Thymus (tissue), 11 donors: ENCODE measurements around the gene SPG11. TPM values are rescaled to one million over a fixed set of nuclear protein-coding genes. Genes with fewer than 3 reads are reported as not detected.
"Not testable (repeated sequence)": the region's sequence is repeated elsewhere in the genome, so short reads cannot be mapped to it uniquely, and the experiment has no call there.

Experiments
- DNase-seq, 9 donors: peaks; one replicate each; pipeline ENCODE4 v3.0.0-alpha.2; 2013; ENCODE audit warnings: low spot score in 9 of 9, low read depth in 6 of 9, missing footprints in 1 of 9
- H3K27ac ChIP-seq, 2 donors: one replicate each; pipeline ENCODE4 v1.5.1; 2013; ENCODE audit warnings: control low read depth in 1 of 2, low read depth in 1 of 2, low read length in 1 of 2, mild to moderate bottlenecking in 1 of 2, moderate library complexity in 1 of 2
- H3K27me3 ChIP-seq, 2 donors: one replicate each; pipeline ENCODE4 v1.5.1; 2013; ENCODE audit warnings: low read length in 1 of 2; ENCODE audit not compliant: control insufficient read depth in 2 of 2, insufficient read depth in 1 of 2
- H3K36me3 ChIP-seq, 2 donors: one replicate each; pipeline ENCODE4 v1.5.1; 2013; ENCODE audit warnings: low read length in 1 of 2, mild to moderate bottlenecking in 1 of 2, moderate library complexity in 1 of 2; ENCODE audit not compliant: control insufficient read depth in 2 of 2, insufficient read depth in 2 of 2
- H3K4me1 ChIP-seq, 2 donors: one replicate each; pipeline ENCODE4 v1.5.1; 2013; ENCODE audit warnings: low read length in 2 of 2; ENCODE audit not compliant: control insufficient read depth in 2 of 2, insufficient read depth in 2 of 2
- H3K4me3 ChIP-seq, 2 donors: one replicate each; pipeline ENCODE4 v1.5.1; 2013; ENCODE audit warnings: low read length in 2 of 2, control low read depth in 1 of 2, mild to moderate bottlenecking in 1 of 2
- H3K9me3 ChIP-seq, 2 donors: one replicate each; pipeline ENCODE4 v1.5.1; 2013; ENCODE audit warnings: low read length in 1 of 2, mild to moderate bottlenecking in 1 of 2; ENCODE audit not compliant: control insufficient read depth in 2 of 2, insufficient read depth in 1 of 2
- WGBS: extraction: QIAGEN DNeasy Blood & Tissue Kit; methylation state at CpG from one replicate; pipeline ENCODE4 v1.1.7; 2013; 5-methylcytosine and 5-hydroxymethylcytosine counted together
- polyA plus RNA-seq: library from polyadenylated mRNA; stranded (reverse); fragments of 200-250 nt; gene quantifications from one replicate; pipeline ENCODE4 v1.2.3, GENCODE V29; 2013
- total RNA-seq: library from RNA; stranded (reverse); fragments of 120-200 nt; gene quantifications from one replicate; pipeline ENCODE4 v1.2.4, GENCODE V29; 2013
- donor health status: healthy.

SPG11 gene
- total and polyA plus RNA-seq, 2 donors, result 48.0 to 67.3 TPM

- WGBS, result 98% methylated on average over 3 of the region's 3 CpGs
- no peak overlapping the region for H3K4me3 ChIP-seq
- DNase-seq, result no peak
- H3K27ac ChIP-seq, result no peak overlapping the region
- peaks cover 0 to 2% of the 10 kb centered on the region in 2 donors for H3K36me3 ChIP-seq
- no peaks in the 10 kb centered on the region for H3K9me3 ChIP-seq
- no peaks in the 10 kb centered on the region for H3K27me3 ChIP-seq
- H3K4me1 ChIP-seq, result peaks cover 4 to 9% of the 10 kb centered on the region in 2 donors
Measured at GRCh38 chr15:44532689-44533088, 130.8 kb downstream of the SPG11 start.

- not testable (repeated sequence) for DNase-seq, H3K4me1 ChIP-seq, H3K4me3 ChIP-seq, H3K36me3 ChIP-seq, H3K27me3 ChIP-seq, H3K27ac ChIP-seq, H3K9me3 ChIP-seq
- WGBS, result 96% methylated on average over 5 of the region's 5 CpGs
Measured at GRCh38 chr15:44532275-44532674, 131.2 kb downstream of the SPG11 start.

DNA sequence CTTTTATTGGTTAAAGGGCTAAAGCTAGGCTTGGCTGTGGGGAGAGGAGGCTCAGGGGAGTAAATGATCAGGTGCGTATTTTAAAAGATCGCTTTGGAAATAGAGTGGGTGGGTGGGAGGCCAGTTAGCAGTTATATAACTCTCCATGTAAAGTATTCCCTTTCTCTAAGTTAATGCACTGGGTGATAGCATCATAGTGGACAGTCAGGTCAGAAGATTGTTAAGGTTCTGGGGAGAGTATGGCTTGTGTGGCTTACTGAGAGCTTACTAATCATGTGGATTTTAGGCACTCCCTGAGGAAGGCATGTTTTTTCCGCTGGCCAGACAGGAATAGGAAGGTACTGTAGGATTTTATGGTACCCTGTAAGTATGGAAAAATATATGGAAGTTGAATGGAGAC is 132.8 kb downstream of the SPG11 start:
- no peak overlapping the region for H3K4me3 ChIP-seq
- no peak for DNase-seq
- 96% methylated on average over 3 of the region's 3 CpGs for WGBS
- H3K27me3 ChIP-seq, result no peaks in the 10 kb centered on the region
- H3K27ac ChIP-seq, result no peak overlapping the region
- H3K4me1 ChIP-seq, result peaks cover under 1 to 1% of the 10 kb centered on the region in 2 donors
- no peaks in the 10 kb centered on the region for H3K9me3 ChIP-seq
- peaks cover 0 to 6% of the 10 kb centered on the region in 2 donors for H3K36me3 ChIP-seq

GRCh38 chr15:44529864-44530604 is 133.4 kb downstream of the SPG11 start:
- DNase-seq, result no peak
- no peaks in the 10 kb centered on the region for H3K9me3 ChIP-seq
- no peak overlapping the region for H3K4me3 ChIP-seq
- H3K36me3 ChIP-seq, result peaks cover 0 to 8% of the 10 kb centered on the region in 2 donors
- 96% methylated on average over 10 of the region's 10 CpGs for WGBS
- no peak overlapping the region for H3K27ac ChIP-seq
- H3K27me3 ChIP-seq, result no peaks in the 10 kb centered on the region
- no peaks in the 10 kb centered on the region for H3K4me1 ChIP-seq

- Histone ChIP-seq H3K4me1 (no peaks in the 10 kb centered on the region), H3K27me3 (no peaks in the 10 kb centered on the region), H3K4me3 (no peak overlapping the region), H3K27ac (no peak overlapping the region), H3K36me3 (peaks cover 5 to 18% of the 10 kb centered on the region in 2 donors), H3K9me3 (no peaks in the 10 kb centered on the region)
- DNase-seq, result no peak
- 98% methylated on average over 2 of the region's 2 CpGs for WGBS
Measured at GRCh38 chr15:44527241-44527640, 136.2 kb downstream of the SPG11 start.

DNA sequence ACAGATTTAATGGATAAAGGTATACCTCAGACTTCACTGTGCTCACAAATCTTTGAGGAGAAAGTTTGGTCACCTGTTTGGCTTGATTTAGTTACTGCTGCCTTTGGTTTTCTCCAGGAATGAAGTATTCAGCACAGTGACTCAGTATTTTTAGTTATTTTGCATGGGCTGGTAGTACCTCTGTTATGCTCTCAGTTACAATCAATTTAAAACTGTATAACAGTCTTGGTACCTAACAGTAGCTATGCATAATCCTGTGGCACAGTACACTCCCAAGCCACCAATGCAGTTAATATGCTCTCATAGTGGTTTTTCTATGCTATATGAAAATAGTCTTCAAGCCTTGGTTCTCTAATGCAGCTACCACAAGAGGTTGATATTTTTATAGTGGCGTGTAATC is 138.4 kb downstream of the SPG11 start:
- H3K27ac ChIP-seq, result no peak overlapping the region
- H3K27me3 ChIP-seq, result no peaks in the 10 kb centered on the region
- no peaks in the 10 kb centered on the region for H3K9me3 ChIP-seq
- H3K4me1 ChIP-seq, result no peaks in the 10 kb centered on the region
- H3K36me3 ChIP-seq, result peaks cover 10 to 31% of the 10 kb centered on the region in 2 donors
- no peak for DNase-seq
- WGBS, result 98% methylated on average over 1 of the region's 1 CpG
- no peak overlapping the region for H3K4me3 ChIP-seq

- Histone ChIP-seq H3K36me3 (peaks cover 20 to 35% of the 10 kb centered on the region in 2 donors), H3K9me3 (no peaks in the 10 kb centered on the region), H3K27me3 (no peaks in the 10 kb centered on the region), H3K27ac (no peak overlapping the region), H3K4me1 (no peaks in the 10 kb centered on the region), H3K4me3 (no peak overlapping the region)
- WGBS, result 96% methylated on average over 6 of the region's 6 CpGs
- no peak for DNase-seq
Measured at GRCh38 chr15:44519537-44519936, 143.9 kb downstream of the SPG11 start.

DNA sequence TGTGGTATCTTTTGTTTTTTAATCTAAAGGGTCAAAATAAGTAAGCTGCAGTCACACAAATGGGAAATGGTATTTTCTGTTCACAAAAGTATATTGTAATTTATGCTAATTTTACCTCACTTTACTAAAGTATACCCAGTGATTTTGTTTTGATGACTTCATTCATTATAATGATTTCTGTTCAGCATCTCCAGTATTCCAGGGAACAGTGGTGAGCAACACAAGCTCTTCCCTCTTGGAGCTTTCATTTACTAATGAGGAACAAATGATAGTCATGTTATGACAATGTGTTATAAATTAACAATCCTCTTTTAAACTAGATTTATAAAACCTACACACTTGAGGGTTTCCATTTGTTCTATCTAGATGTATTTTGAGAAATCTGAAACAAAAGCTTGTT is 147.0 kb downstream of the SPG11 start:
- no peaks in the 10 kb centered on the region for H3K4me1 ChIP-seq
- no peaks in the 10 kb centered on the region for H3K9me3 ChIP-seq
- DNase-seq, result no peak
- H3K36me3 ChIP-seq, result peaks cover 14 to 29% of the 10 kb centered on the region in 2 donors
- H3K27ac ChIP-seq, result no peak overlapping the region
- H3K4me3 ChIP-seq, result no peak overlapping the region
- no peaks in the 10 kb centered on the region for H3K27me3 ChIP-seq
